Left lung (tissue), 10 donors: ENCODE data around the gene ESRRA. TPM values are rescaled to one million over a fixed set of nuclear protein-coding genes. Genes with fewer than 3 reads are reported as not detected.

Experiments used
- ATAC-seq: fragments of 200-7000 bp; cut with Tn5 transposase; one replicate; pipeline ENCODE4 v1.9.1; 2020; ENCODE audit warnings: moderate library complexity
- DNase-seq, 4 donors: peaks; one replicate each; pipeline ENCODE4 v3.0.0-alpha.2; 2013 to 2020
- H3K27ac ChIP-seq, 2 donors: fragments of 200-600 bp; sonication (generic) in 1 of 2; one replicate each; pipeline versions ENCODE4 v1.5.0 to v1.8.0; 2020 to 2021
- H3K27me3 ChIP-seq, 2 donors: fragments of 200-600 bp; sonication (generic) in 1 of 2; one replicate each; pipeline versions ENCODE4 v1.5.0 to v1.8.0; 2020 to 2021
- H3K36me3 ChIP-seq, 2 donors: fragments of 200-600 bp; sonication (generic) in 1 of 2; one replicate each; pipeline versions ENCODE4 v1.5.0 to v1.8.0; 2020 to 2021
- H3K4me1 ChIP-seq, 2 donors: fragments of 200-600 bp; one replicate each; pipeline ENCODE4 v1.8.0; 2021
- H3K4me3 ChIP-seq, 2 donors: fragments of 200-600 bp; sonication (generic) in 1 of 2; one replicate each; pipeline versions ENCODE4 v1.5.0 to v1.8.0; 2020 to 2021; ENCODE audit warnings: mild to moderate bottlenecking in 1 of 2
- H3K9me3 ChIP-seq, 2 donors: fragments of 200-600 bp; sonication (generic) in 1 of 2; one replicate each; pipeline versions ENCODE4 v1.5.0 to v1.8.0; 2020 to 2021
- CTCF ChIP-seq, 2 donors: fragments of 200-600 bp; sonication (generic) in 1 of 2; IDR thresholded peaks; one replicate each; pipeline versions ENCODE4 v1.5.0 to v1.8.0; 2021; ENCODE audit warnings: antibody characterized with exemption in 2 of 2
- intact Hi-C, 2 donors: fragments of 100-400 bp; cut with DNase I; formaldehyde crosslinking; loops; one replicate each; pipeline versions ENCODE4 v1.11.2 to v1.14.2; 2022
- polyA plus RNA-seq, 6 donors: library from polyadenylated mRNA; unstranded; fragments of 120-200 nt; gene quantifications; one replicate each; pipeline ENCODE4 v1.2.1, GENCODE V29; 2013; ENCODE audit not compliant: insufficient read length in 6 of 6
- total RNA-seq, 2 donors: library from RNA; stranded (reverse); fragmentation: NEBNext Ultra II Directional; extraction: Animal tissue kit (Norgen Biotek cat#: 25700); gene quantifications; one replicate each; pipeline ENCODE4 v1.2.1, GENCODE V29; 2021
- donor health status: DM: no; HTN: yes; CAD: no.
- donor health status: DM: no; HTN: no; CAD: no.

ESRRA gene
- total and polyA plus RNA-seq, 8 donors, result 10.2 to 60.1 (median 13.8) TPM

GRCh38 chr11:64263021-64263946 is 42.0 kb upstream of the ESRRA start:
- peak in 1 of 4 donors; percentile 69 for DNase-seq
- Histone ChIP-seq H3K4me3 (no peak overlapping the region), H3K4me1 (peaks cover 4 to 15% of the 10 kb centered on the region in 2 donors), H3K36me3 (peaks cover 0 to 86% of the 10 kb centered on the region in 2 donors), H3K27me3 (no peaks in the 10 kb centered on the region), H3K27ac (no peak overlapping the region), H3K9me3 (no peaks in the 10 kb centered on the region)
- intact Hi-C loops, result no loop called here
- TF ChIP-seq CTCF (IDR thresholded peaks at IDR 0.05), result no peak
- ATAC-seq, result no peak

- ATAC-seq (no peak), DNase-seq (peak in 1 of 4 donors; percentile 62)
- no peak for TF ChIP-seq CTCF (IDR thresholded peaks at IDR 0.05)
- H3K4me1 ChIP-seq, result peaks cover 9 to 22% of the 10 kb centered on the region in 2 donors
- H3K27me3 ChIP-seq, result no peaks in the 10 kb centered on the region
- H3K27ac ChIP-seq, result no peak overlapping the region
- peaks cover 0 to 80% of the 10 kb centered on the region in 2 donors for H3K36me3 ChIP-seq
- H3K4me3 ChIP-seq, result no peak overlapping the region
- intact Hi-C loops, result no loop called here
- no peaks in the 10 kb centered on the region for H3K9me3 ChIP-seq
Observed at GRCh38 chr11:64263947-64264317, 41.4 kb upstream of the ESRRA start.

GRCh38 chr11:64264371-64264852 is 40.9 kb upstream of the ESRRA start:
- Histone ChIP-seq H3K9me3 (no peaks in the 10 kb centered on the region), H3K27me3 (no peaks in the 10 kb centered on the region), H3K4me1 (peaks cover 9 to 25% of the 10 kb centered on the region in 2 donors), H3K36me3 (peaks cover 0 to 75% of the 10 kb centered on the region in 2 donors), H3K4me3 (no peak overlapping the region), H3K27ac (no peak overlapping the region)
- no peak for ATAC-seq
- intact Hi-C loops, result no loop called here
- DNase-seq, result peak in 1 of 4 donors; percentile 62
- TF ChIP-seq CTCF (IDR thresholded peaks at IDR 0.05), result no peak

- Histone ChIP-seq H3K4me3 (no peak overlapping the region), H3K36me3 (peaks cover 0 to 66% of the 10 kb centered on the region in 2 donors), H3K27ac (no peak overlapping the region), H3K27me3 (no peaks in the 10 kb centered on the region), H3K9me3 (no peaks in the 10 kb centered on the region), H3K4me1 (peaks cover 9 to 25% of the 10 kb centered on the region in 2 donors)
- ATAC-seq (no peak), DNase-seq (peak in 1 of 4 donors; percentile 76)
- TF ChIP-seq CTCF (IDR thresholded peaks at IDR 0.05), result no peak
- intact Hi-C loops, result no loop called here
Observed at GRCh38 chr11:64265176-64266160, 39.9 kb upstream of the ESRRA start.
